Measurements from ENCODE around the gene ARHGEF28. TPM values are rescaled to one million over a fixed set of nuclear protein-coding genes. Genes with fewer than 3 reads are reported as not detected.

ARHGEF28 gene
- polyA plus RNA-seq, 3 donors: 50.6 to 53.2 (median 51.1) TPM

DNA sequence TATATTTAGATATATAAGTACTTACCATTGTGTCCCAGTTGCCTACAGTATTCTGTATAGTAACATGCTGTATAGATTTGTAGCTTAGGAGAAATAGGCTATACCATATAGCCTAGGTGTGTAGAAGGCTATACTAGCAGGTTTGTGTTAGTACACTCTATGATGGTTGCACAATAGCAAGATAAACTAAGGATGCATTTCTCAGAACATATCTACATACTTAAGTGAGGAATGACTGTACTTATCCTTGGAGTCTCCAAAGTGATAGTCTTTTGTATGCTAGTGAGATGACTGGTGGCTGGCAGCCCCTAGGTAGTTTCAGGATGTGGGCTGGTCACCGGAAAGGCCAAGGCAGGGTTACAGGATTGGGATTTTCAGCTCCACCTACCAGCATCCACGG is 208.7 kb downstream of the ARHGEF28 start:
- no peak for DNase-seq (ENCODE audit: low read depth in 3 of 3, low spot score in 2 of 3)

DNA sequence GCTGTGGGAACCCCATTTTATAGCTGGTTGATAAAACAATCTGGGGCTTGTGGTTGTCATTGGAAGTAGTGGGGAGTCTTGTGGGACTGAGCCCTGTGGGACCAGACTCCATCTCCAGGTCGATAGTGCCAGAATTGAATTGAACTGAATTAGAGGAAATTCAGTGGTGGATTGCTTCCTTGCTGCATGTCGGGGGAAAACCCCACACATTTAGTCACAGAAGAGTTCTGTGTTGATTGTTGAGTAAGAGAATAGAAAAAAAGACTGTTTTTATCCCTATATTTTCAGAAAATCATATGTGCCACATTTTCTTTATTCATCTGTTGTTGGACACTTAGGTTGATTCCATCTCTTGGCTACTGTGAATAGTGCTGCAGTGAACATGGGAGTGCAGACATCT is 209.7 kb downstream of the ARHGEF28 start:
- no peak for DNase-seq (ENCODE audit: low read depth in 3 of 3, low spot score in 2 of 3)

DNA sequence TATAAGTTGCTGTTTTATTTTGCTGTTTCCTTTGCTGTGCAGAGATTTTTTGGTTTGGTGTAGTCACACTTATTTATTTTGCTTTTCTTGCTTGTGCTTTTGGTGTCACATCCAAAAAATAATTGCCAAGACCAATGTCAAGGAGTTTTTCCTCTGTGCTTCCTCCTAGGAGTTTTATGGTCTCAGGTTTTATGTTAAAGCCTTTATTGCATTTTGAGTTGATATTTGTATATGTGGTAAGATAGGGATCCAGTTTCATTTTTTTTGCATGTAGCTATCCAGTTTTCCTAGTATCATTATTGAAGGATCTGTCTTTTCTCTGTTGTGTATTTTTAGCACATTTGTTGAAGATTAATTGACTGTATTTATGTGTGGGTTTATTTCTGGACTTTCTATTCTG is 210.6 kb downstream of the ARHGEF28 start:
- no peak for DNase-seq (ENCODE audit: low read depth in 3 of 3, low spot score in 2 of 3)

DNA sequence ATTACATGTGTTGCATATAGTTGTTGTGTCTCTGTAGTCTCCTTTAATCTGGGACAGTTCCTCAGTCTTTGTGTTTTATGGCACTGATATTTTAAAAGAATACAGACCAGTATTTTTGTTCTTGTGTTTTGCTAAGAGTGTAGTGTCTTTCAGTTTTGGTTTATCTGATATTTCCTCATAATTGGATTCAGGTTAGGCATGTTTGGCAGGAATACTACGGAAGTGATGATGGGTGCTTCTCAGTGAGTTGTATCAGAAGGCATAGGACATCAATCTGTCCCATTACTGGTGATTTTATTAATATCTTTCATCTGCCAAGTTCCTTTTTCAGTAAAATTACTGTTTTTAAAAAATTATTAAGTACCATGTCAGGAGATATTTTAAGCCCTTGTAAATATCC is 212.9 kb downstream of the ARHGEF28 start:
- DNase-seq (ENCODE audit: low read depth in 3 of 3, low spot score in 2 of 3): no peak

DNA sequence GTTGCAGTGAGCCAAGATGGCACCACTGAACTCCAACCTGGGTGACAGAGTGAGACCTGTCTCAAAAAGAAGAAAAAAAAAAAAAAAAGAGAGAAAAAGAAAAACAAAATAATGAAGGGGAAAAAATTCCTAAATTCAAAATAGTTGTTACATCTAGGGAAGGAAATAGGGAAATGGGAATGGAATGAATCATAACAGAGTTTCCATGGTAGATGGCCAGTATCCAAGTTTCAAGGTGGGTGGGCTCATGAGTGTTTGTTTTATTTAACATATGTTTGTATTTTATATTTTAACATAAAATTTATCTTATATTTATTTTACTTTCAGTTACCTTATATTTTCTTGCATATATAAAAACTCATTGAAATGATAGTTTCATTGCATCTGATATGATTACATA is 215.6 kb downstream of the ARHGEF28 start:
- DNase-seq (ENCODE audit: low read depth in 3 of 3, low spot score in 2 of 3): no peak

DNA sequence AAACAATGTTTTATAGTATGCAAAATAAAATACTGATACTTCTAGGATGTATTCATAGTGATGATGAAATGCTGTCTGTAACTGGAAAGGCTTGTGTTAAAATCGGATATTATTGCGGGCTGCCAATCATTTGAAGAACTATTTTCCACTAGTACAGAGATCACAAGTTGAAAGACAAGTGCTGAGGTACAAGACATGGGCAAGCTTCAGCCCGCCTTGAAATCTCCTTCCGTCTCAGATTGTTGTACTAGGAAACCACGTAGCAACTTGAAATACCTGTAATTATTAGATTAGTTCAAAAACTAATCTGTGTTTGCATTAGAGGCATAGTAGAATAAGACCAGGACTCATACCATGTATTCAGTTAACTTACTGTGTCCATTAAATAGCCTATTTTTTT is 218.2 kb downstream of the ARHGEF28 start:
- DNase-seq (ENCODE audit: low read depth in 3 of 3, low spot score in 2 of 3): no peak

DNA sequence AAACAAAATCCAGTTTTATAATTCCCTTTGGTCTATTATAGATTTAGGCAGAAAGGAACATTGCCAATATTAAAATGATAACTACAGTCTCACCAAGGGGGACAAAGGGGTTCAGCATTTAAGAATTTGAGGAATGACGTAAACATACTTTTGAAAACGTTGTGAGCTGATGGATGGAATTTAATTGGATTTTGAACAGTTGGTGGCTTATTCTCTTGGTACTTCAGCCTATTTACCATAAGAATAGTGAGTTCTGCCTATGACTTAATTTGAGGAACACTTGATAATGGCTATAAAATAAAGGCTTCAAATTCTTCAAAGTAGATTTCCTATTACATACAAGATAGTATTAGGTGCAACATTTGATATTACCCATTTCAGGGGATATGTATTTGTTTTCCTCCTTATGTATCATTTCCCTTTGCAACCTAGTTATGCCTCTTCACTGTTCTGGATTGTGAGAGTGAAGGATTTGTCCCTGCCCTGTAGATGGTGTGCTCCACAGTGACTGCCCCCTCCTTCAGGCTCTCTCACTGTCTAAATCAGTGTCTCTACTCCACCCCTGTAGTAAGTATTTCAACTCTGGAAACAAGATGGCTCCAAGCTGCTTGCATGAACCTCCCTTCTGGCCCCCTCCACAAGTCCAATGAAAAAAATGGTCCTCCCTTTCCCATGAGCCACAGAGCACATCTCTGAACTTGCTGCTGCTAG is 225.6 kb downstream of the ARHGEF28 start:
- no peak for DNase-seq (ENCODE audit: low read depth in 3 of 3, low spot score in 2 of 3)

DNA sequence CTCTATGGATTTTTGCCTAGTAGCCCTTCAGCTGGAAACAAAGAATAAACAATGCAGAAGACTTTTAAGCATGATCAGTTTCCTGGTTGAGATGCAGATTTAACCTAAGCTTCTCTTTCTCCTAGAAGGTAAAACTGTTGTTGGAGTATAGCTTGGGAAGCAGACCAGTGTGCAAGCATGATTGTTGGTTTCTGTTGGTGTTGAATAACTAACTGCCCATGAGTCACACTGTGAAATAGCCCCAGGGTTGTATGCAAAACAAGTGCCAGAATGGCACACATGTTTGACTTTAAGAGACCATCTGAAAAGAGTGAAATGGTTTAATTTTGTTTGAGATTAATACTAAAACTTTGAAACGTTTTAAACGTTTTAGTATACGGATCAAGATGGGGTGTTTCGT is 227.1 kb downstream of the ARHGEF28 start:
- DNase-seq (ENCODE audit: low read depth in 3 of 3, low spot score in 2 of 3): no peak

DNA sequence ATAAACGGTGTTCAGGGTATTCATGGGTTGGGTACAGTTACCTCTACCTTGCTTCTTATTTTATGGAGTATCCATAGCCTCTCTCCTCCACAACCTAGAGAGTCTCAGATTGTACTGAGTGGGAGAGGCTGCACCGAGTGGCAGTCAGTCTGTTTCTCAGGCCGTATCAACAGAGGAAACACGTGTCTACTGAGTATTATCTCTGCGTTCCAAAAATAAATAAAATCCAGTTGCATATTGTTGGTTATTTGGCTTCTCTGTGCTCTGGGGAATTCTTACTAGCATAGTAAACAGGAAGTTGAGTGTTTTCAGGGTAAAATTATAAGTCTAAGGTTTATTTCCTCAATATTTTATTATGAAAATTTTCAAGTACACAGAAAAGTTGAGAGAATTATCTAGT is 231.0 kb downstream of the ARHGEF28 start:
- no peak for DNase-seq (ENCODE audit: low read depth in 3 of 3, low spot score in 2 of 3)

DNA sequence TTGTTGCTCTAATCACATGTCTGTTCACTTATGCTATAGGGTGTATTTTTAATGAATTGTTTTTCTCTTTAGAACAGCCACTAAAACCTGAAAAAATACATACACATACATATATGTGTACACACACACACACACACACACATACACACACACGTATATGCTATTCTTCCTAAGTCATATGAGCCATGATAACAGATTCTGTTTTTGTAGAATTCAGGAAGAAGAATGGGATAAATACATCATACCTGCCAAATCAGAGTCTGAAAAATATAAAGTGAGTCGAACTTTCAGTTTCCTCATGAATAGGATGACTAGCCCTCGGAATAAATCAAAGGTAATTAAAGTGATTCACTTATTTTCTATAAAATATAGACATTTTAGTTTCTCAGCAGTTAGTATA is 231.4 kb downstream of the ARHGEF28 start:
- no peak for DNase-seq (ENCODE audit: low read depth in 3 of 3, low spot score in 2 of 3)

DNA sequence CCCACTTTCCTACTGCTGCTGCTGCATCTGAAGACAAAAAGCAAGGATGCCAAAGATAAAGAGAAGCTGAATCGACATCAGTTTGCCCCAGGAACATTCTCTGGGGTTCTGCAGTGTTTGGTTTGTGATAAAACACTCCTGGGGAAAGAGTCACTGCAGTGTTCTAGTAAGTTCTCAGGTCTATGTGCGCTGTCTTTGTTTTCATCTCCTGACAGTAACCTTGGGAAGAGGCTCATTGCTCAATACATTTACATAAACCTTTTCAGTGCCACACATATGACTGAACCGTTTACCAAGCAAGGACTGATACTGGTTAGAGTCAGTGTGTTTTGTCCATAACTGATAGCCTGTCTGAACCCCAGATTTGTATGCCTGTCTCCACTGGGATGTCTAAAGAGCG is 232.1 kb downstream of the ARHGEF28 start:
- DNase-seq (ENCODE audit: low read depth in 3 of 3, low spot score in 2 of 3): no peak

DNA sequence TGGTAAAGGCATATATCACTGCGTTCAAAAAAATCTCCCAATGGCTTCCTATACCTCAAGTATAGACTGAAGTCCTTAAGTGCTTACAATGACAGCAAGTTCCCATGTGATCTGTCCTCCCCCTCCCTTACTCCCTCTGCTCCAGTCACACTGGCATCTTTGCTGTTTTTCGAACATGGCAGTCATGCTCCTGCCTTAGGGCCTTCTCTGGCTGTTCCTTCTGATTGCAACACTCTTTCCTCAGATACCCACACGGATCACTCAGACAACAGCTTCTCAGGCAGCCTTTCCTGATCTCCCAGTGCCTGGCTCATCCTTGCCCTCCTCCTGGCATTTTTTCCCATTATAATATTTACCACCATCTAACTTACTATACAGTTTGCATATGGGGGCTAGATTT is 232.8 kb downstream of the ARHGEF28 start:
- DNase-seq (ENCODE audit: low read depth in 3 of 3, low spot score in 2 of 3): no peak

DNA sequence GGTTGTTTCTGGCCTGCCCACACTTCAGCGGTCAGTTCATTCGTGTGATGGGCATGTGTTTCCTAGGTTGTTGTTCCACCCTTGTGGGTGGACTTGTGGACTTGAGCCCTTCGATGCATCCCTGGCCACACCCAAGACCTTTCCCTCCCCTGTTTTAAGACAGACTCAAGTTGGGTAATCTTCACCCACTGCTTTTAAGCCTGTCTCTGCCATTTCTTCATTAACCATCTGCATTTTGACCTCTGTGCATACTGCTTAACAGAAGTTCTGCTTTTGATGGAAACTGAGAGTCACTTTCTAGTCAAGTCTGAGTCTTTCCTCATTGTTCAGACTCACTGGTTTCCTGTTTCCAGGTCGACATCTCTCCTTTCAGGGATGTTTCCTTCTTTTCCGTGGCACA is 233.7 kb downstream of the ARHGEF28 start:
- DNase-seq (ENCODE audit: low read depth in 3 of 3, low spot score in 2 of 3): no peak

DNA sequence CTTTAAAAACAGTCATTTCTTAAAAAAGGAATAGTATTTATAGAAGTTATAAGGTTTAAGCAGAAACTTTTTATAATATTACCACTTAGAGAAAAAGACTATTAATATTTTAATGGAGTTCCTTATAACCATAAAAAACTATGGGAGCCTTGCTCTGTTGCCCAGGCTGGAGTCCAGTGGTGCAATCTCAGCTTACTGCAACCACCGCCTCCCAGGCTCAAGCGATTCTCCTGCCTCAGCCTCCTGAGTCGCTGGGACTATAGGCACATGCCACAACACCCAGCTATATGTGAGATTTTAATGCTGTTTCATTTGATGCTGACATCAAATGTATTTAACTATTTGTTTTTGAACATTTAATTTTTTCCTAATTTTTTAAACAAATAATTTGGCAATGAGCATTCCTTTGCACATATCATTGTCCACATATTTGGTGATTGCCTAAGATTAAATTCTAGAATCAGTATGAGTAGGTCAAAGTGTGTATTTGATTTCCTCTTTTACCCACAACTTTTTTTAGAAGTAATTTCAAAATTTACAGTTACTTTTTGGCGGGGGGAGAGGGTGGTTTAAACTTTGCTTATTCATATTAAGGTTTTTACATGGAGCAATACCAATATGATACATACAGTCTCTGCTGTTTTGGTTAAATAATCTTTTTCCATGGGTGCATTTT is 235.5 kb downstream of the ARHGEF28 start:
- DNase-seq (ENCODE audit: low read depth in 3 of 3, low spot score in 2 of 3): no peak

DNA sequence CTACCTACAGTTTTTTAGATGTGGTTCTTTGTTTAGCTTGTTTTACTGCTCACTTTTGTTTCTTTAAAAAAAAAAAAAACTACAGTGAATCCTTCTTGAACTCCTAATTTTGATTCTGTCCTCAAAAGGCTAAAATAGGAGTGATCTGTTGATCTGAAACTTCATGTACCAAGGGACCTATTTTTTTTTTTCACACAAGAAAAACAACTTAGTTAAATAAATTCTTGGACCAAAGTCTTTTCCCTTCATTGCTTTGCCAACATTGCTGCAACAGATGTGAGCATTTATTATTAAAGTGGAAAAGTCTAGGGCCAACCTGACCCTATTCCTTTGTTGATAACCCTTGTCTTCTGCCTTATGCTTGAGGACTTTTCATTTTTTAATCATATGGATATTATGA is 236.8 kb downstream of the ARHGEF28 start:
- DNase-seq (ENCODE audit: low read depth in 3 of 3, low spot score in 2 of 3): no peak

DNA sequence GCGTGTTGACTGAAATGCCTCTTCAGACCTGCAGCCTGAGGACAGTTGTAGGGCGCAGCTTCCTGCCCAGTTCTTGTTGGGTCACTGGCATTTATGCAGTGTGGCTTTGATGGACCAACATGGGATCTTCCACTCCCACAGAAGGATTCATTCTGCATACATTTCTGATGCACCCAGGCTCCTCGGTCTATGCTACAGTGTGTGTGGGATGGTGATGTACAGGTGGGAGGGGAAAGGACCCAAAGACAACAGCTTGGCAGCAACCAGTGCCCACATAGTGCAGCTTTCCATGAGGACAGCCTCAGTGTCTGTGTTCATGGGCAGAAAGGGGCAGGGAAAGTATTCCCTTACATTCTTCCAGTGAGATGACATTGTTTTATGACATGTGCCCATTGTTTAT is 237.9 kb downstream of the ARHGEF28 start:
- DNase-seq (ENCODE audit: low read depth in 3 of 3, low spot score in 2 of 3): no peak

DNA sequence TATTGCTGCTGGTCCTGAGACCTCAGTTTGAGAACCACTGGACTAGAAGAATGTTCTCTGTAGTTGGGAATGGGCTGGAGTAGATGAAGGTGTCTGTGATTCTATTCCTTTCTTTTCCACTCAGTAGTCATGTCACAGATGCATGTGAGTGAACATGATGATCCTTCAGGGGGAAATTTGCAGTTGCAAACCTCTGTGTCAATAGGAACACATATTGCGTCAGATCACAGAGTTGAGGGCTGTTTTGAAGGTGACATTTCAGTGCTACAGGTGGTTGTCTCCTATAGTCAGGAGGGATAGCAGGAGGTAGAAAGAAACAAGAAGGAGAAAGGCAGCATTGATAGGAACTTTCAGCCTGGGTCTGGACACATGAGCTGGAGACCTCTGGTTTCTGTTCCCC is 239.3 kb downstream of the ARHGEF28 start:
- no peak for DNase-seq (ENCODE audit: low read depth in 3 of 3, low spot score in 2 of 3)

DNA sequence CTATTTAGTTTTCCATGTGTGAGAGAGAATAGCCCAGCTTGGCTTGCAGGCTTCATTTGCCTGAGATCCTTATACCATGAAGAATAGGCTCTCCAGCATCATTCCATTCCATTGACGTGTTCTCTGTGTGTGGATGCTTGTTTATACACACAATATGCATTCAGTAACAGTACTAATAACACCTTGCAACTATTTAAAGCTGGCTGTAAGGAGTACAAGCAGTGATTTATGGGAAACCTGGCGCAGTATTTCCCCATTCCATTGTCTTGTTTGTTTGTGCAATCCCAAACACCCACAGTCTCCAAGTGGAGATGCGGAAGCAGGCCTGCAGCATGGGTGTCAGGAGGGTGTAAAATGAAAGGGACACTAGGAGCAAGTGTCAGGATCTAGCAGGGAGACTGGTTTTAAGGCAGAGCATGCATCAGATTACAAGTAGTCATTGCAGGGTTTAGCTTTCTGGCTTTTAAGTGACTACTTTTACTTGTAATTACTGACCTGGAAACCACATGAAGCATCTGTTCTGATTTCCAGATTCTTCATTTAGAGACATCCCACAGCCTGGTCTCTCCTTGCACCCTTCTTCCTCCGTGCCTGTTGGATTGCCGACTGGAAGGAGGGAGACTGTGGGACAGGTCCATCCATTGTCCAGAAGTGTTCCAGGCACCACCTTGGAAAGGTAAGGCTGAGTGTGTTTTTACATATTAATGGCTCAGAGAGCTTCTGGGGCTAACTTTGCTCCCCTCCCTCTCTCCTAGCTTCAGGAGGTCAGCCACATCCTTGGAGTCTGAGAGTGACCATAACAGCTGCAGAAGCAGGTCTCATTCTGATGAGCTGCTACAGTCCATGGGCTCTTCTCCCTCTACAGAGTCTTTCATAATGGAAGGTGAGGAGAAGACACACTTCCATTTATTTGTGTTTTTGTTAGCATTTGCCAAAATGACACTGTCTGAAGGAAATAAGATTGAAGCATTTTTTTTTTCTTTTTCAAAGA is 241.6 kb downstream of the ARHGEF28 start:
- no peak for DNase-seq (ENCODE audit: low read depth in 3 of 3, low spot score in 2 of 3)

DNA sequence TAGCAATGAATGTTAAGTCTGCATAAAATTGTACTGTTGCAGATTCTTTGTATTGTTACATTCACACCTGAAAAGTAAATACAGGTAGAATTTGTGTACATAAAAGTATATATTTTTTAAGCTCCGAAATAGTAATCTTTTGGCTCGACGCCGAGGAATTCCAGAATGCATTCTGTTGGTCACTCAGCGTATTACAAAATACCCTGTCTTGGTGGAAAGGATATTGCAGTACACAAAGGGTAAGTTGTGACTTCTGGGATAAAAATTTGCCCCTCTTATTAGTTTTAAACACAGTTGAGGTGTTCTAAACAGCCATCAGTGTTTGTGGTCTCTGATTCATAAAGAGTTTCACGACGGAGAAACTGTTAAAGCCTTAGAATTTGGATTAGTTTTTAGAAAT is 257.6 kb downstream of the ARHGEF28 start:
- DNase-seq (ENCODE audit: low read depth in 3 of 3, low spot score in 2 of 3): no peak

DNA sequence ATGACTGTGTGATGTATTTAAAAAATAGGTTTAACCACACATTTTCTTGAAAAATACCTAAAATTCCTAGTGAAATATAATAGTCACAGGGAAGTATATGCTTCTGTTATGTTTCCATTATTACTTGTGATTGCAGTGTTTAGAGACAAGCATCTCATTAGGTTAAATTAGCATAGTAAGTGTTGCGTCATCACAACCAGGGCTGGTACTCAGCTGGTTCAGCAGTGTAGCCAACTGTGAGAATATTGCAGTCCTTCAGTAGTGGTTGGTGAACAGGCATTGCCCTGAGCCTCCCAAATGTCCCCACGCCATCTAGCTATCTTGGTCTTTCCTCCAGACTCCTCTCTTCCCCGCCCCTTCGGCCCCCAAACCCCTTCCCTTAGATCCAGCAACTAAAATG is 261.7 kb downstream of the ARHGEF28 start:
- DNase-seq (ENCODE audit: low read depth in 3 of 3, low spot score in 2 of 3): no peak

DNA sequence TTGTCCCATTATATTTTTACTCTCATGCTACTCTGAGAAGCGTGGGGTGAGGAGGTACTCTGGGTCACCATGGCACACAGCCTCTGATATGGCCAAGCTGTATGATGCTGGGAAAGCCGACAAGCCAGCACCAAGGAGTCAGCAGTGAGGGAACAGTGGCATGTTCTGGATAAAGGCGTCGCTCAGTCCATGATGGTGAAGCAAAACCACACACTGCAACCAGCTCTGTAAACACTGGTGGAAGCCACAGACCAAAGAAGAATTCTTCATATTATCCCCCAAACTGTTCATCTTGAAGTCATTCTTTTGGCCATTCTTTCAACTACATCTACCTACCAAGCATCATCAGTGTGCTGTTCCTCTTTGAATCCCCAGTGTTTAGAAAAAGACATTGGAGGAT is 264.6 kb downstream of the ARHGEF28 start:
- no peak for DNase-seq (ENCODE audit: low read depth in 3 of 3, low spot score in 2 of 3)
